WTC11 (cell line): ENCODE data around the gene EPC1. TPM values are rescaled to one million over a fixed set of nuclear protein-coding genes. Genes with fewer than 3 reads are reported as not detected.

Experiments used
- ATAC-seq: fragments of 200-7000 bp; cut with Tn5 transposase; 2 replicates; pipeline ENCODE4 v1.10.0; 2021; ENCODE audit warnings: mild to moderate bottlenecking, moderate library complexity
- CTCF ChIA-PET: fragments of 300-600 bp; sonication (Branson Sonifier 250); formaldehyde crosslinking; loops from one replicate; lab custom pipeline; 2021; ENCODE audit warnings: antibody characterized with exemption; lab: Charles Lee
- POLR2A ChIA-PET: fragments of 350-600 bp; sonication (Branson Sonifier 250); formaldehyde crosslinking; loops from one replicate; lab custom pipeline; 2021; ENCODE audit warnings: antibody characterized with exemption; lab: Charles Lee
- DNase-seq: peaks from one replicate; pipeline ENCODE4 v3.0.0; 2021; ENCODE audit warnings: low spot score
- H3K27ac Mint-ChIP-seq: 2 replicates; pipeline ENCODE4 v1.8.0; 2021; ENCODE audit warnings: mixed read lengths
- H3K27me3 Mint-ChIP-seq: 2 replicates; pipeline ENCODE4 v1.8.0; 2021; ENCODE audit warnings: low read depth, mild to moderate bottlenecking, moderate library complexity, mixed read lengths
- H3K36me3 Mint-ChIP-seq: 2 replicates; pipeline ENCODE4 v1.8.0; 2021; ENCODE audit warnings: mixed read lengths
- H3K4me1 Mint-ChIP-seq: 2 replicates; pipeline ENCODE4 v1.8.0; 2022; ENCODE audit warnings: mixed read lengths
- H3K4me3 Mint-ChIP-seq: 2 replicates; pipeline ENCODE4 v1.8.0; 2021; ENCODE audit warnings: mild to moderate bottlenecking, moderate library complexity, mixed read lengths
- H3K9me3 Mint-ChIP-seq: 2 replicates; pipeline ENCODE4 v1.8.0; 2021; ENCODE audit warnings: mixed read lengths
- CREB1 ChIP-seq: sonication (generic); formaldehyde crosslinking; IDR thresholded peaks from 2 replicates; pipeline ENCODE4 v1.8.0; 2023; ENCODE audit warnings: mild to moderate bottlenecking, missing genetic modification reagents
- GRHL2 ChIP-seq: fragments of 250-450 bp; sonication (Bioruptor Pico); IDR thresholded peaks from 2 replicates; pipeline ENCODE4 v1.8.0; 2022; ENCODE audit warnings: mild to moderate bottlenecking, moderate library complexity; ENCODE audit not compliant: insufficient replicate concordance, severe bottlenecking
- NR2C2 ChIP-seq: sonication (generic); formaldehyde crosslinking; IDR thresholded peaks from 2 replicates; pipeline ENCODE4 v1.8.0; 2022; ENCODE audit warnings: mild to moderate bottlenecking, missing genetic modification reagents
- RELA ChIP-seq: sonication (generic); formaldehyde crosslinking; IDR thresholded peaks from 2 replicates; pipeline ENCODE4 v1.8.1; 2022; ENCODE audit warnings: missing genetic modification reagents, mild to moderate bottlenecking, borderline replicate concordance
- SMAD3 ChIP-seq: sonication (generic); formaldehyde crosslinking; IDR thresholded peaks from 2 replicates; pipeline ENCODE4 v1.8.0; 2022; ENCODE audit warnings: missing genetic modification reagents, mild to moderate bottlenecking, borderline replicate concordance
- SOX15 ChIP-seq: fragments of 250-450 bp; sonication (Bioruptor Pico); IDR thresholded peaks from 2 replicates; pipeline ENCODE4 v1.9.0; 2021; ENCODE audit warnings: mild to moderate bottlenecking
- ZNF121 ChIP-seq: sonication (generic); formaldehyde crosslinking; IDR thresholded peaks from 2 replicates; pipeline ENCODE4 v1.8.0; 2023; ENCODE audit warnings: missing genetic modification reagents
- ZNF416 ChIP-seq: fragments of 250-450 bp; sonication (Bioruptor Pico); IDR thresholded peaks from 2 replicates; pipeline ENCODE4 v1.9.0; 2021; ENCODE audit warnings: mild to moderate bottlenecking, inconsistent platforms
- total RNA-seq: library from RNA; stranded (reverse); gene quantifications from 3 replicates; pipeline ENCODE4 v1.2.3, GENCODE V29; 2021
- TF ChIP-seq, protein P1 (sequence below): fragments of 250-450 bp; sonication (Bioruptor Pico); IDR thresholded peaks from 2 replicates; pipeline ENCODE4 v1.9.0; 2021; ENCODE audit warnings: mild to moderate bottlenecking
- TF ChIP-seq, protein P2 (sequence below): sonication (generic); formaldehyde crosslinking; IDR thresholded peaks from 2 replicates; pipeline ENCODE4 v1.8.1; 2023; ENCODE audit warnings: mild to moderate bottlenecking, moderate library complexity, missing genetic modification reagents
- TF ChIP-seq, protein P3 (sequence below): sonication (generic); formaldehyde crosslinking; IDR thresholded peaks from 2 replicates; pipeline ENCODE4 v1.8.1; 2023; ENCODE audit warnings: mild to moderate bottlenecking, missing genetic modification reagents, moderate library complexity
- TF ChIP-seq, protein P4 (sequence below): fragments of 250-450 bp; sonication (Bioruptor Pico); conservative IDR thresholded peaks from 2 replicates; pipeline ENCODE4 v1.9.0; 2021; ENCODE audit warnings: mild to moderate bottlenecking
- TF ChIP-seq, protein P5 (sequence below): sonication (generic); formaldehyde crosslinking; IDR thresholded peaks from 2 replicates; pipeline ENCODE4 v1.8.0; 2023; ENCODE audit warnings: mild to moderate bottlenecking, missing genetic modification reagents
- TF ChIP-seq, protein P6 (sequence below): sonication (generic); formaldehyde crosslinking; conservative IDR thresholded peaks from 2 replicates; pipeline ENCODE4 v1.8.1; 2023; ENCODE audit warnings: mild to moderate bottlenecking, low read depth, missing genetic modification reagents, moderate library complexity
- TF ChIP-seq, protein P7 (sequence below): sonication (generic); formaldehyde crosslinking; IDR thresholded peaks from 2 replicates; pipeline ENCODE4 v1.8.0; 2023; ENCODE audit warnings: missing genetic modification reagents, mild to moderate bottlenecking, borderline replicate concordance
- TF ChIP-seq, protein P8 (sequence below): sonication (generic); formaldehyde crosslinking; IDR thresholded peaks from 2 replicates; pipeline ENCODE4 v1.8.0; 2022; ENCODE audit warnings: mild to moderate bottlenecking, missing genetic modification reagents

The EPC1 gene
- total RNA-seq, 1 experiment from 2014 or later = 22.5 TPM

DNA sequence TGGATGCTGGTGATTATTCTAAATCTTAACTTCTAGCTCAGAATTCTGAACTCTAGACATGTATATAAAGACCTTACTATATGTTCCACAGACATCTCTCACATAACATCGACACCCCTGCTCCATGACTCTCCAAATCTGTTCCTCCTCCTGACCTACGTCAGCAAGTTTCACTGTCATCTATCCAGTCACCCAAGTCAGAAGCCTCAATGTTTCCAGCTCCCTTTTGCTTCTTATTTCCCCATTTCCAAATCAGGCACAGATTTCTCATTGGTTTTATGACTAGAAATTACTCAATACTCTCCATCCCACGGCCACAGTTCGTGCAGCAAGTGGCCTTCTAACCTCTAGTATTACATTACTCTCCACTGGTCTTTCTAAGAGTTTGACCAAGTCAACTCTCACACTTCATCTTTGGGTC, 28.5 kb downstream of the EPC1 start (continued):
- TF ChIP-seq, protein P1, sequence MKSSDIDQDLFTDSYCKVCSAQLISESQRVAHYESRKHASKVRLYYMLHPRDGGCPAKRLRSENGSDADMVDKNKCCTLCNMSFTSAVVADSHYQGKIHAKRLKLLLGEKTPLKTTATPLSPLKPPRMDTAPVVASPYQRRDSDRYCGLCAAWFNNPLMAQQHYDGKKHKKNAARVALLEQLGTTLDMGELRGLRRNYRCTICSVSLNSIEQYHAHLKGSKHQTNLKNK (CRISPR knock-in tag) = no peak
- TF ChIP-seq, protein P2, sequence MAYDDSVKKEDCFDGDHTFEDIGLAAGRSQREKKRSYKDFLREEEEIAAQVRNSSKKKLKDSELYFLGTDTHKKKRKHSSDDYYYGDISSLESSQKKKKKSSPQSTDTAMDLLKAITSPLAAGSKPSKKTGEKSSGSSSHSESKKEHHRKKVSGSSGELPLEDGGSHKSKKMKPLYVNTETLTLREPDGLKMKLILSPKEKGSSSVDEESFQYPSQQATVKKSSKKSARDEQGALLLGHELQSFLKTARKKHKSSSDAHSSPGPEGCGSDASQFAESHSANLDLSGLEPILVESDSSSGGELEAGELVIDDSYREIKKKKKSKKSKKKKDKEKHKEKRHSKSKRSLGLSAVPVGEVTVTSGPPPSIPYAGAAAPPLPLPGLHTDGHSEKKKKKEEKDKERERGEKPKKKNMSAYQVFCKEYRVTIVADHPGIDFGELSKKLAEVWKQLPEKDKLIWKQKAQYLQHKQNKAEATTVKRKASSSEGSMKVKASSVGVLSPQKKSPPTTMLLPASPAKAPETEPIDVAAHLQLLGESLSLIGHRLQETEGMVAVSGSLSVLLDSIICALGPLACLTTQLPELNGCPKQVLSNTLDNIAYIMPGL (CRISPR knock-in tag) = no peak
- TF ChIP-seq ZNF121 (no peak), SOX15 (no peak), SMAD3 (CRISPR knock-in tag) (no peak), CREB1 (CRISPR knock-in tag) (no peak), NR2C2 (CRISPR knock-in tag) (no peak)
- TF ChIP-seq, protein P3, sequence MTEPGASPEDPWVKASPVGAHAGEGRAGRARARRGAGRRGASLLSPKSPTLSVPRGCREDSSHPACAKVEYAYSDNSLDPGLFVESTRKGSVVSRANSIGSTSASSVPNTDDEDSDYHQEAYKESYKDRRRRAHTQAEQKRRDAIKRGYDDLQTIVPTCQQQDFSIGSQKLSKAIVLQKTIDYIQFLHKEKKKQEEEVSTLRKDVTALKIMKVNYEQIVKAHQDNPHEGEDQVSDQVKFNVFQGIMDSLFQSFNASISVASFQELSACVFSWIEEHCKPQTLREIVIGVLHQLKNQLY (CRISPR knock-in tag) = no peak
- TF ChIP-seq, protein P4, sequence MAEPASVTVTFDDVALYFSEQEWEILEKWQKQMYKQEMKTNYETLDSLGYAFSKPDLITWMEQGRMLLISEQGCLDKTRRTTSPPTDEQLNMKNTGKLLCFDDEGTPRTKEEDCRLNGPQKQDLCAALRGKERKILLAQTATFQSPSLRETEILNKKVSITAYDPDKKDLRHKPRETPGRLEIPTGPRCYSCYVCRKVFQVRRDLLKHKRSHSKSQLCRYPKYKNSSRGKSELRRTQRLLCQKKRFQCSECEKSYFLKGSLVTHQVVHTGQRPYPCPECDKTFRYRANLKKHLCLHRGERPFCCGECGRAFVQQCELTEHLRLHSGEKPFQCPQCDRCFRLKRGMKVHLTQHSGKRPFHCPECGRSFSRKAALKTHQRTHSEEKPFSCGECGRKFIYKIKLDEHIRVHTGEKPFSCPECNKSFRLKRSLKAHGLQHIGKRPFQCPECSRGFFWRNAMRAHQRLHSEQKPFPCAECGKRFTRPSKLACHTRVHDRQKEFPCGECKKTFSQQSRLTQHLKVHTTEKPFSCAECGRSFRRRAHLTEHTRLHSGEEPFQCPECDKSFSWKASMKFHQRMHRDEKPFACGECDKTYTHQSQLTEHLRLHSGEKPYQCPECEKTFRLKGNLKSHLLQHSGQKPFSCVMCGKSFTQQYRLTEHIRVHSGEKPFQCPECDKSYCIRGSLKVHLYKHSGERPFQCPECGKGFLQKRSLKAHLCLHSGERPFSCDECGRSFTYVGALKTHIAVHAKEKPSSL (CRISPR knock-in tag) = no peak

DNA sequence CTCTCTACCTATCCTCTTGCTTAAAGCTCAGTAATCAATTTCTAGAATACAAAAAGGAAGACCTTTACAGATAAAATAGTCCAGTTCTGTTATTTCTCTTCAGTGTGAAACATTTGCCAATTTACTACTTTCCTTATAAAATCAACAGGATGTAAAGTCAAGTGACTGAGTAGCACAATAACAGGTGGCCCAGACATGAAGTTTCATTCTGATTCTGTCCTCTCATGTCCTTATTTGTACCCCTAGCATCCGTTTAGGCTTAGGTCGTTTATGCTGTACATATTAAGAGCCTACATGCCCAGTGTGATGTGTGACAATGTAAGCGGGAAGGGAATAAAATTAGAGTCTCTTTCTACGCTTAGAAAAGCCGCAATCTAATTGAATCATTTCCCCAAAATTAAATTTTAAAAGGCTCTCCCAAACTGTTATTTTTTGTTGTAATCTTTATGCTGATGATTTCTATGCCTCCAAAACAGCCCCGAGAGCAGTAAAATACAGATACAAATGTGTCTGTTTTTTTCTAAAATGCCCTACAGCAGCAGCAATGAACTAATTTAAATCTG, 29.1 kb downstream of the EPC1 start:
- Mint-ChIP-seq H3K4me1 (peaks cover 32% of the 10 kb centered on the region), H3K9me3 (no peaks in the 10 kb centered on the region), H3K27ac (no peak overlapping the region), H3K4me3 (no peak overlapping the region), H3K36me3 (0 out of 2 replicates have a peak, but pooled peaks cover 7% of the 10 kb centered on the region), H3K27me3 (no peaks in the 10 kb centered on the region)
- ATAC-seq (no peak), DNase-seq (no peak)
- CTCF ChIA-PET = interaction anchor here (0.9 kb wide), 1 partner anchor 28 kb away, joined by 4 read pairs; no protein-coding TSS in a partner anchor
- POLR2A ChIA-PET = no interaction called here
- no peak for TF ChIP-seq ZNF416 (CRISPR knock-in tag)
- TF ChIP-seq, protein P5, sequence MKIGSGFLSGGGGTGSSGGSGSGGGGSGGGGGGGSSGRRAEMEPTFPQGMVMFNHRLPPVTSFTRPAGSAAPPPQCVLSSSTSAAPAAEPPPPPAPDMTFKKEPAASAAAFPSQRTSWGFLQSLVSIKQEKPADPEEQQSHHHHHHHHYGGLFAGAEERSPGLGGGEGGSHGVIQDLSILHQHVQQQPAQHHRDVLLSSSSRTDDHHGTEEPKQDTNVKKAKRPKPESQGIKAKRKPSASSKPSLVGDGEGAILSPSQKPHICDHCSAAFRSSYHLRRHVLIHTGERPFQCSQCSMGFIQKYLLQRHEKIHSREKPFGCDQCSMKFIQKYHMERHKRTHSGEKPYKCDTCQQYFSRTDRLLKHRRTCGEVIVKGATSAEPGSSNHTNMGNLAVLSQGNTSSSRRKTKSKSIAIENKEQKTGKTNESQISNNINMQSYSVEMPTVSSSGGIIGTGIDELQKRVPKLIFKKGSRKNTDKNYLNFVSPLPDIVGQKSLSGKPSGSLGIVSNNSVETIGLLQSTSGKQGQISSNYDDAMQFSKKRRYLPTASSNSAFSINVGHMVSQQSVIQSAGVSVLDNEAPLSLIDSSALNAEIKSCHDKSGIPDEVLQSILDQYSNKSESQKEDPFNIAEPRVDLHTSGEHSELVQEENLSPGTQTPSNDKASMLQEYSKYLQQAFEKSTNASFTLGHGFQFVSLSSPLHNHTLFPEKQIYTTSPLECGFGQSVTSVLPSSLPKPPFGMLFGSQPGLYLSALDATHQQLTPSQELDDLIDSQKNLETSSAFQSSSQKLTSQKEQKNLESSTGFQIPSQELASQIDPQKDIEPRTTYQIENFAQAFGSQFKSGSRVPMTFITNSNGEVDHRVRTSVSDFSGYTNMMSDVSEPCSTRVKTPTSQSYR = no peak
- TF ChIP-seq, protein P6, sequence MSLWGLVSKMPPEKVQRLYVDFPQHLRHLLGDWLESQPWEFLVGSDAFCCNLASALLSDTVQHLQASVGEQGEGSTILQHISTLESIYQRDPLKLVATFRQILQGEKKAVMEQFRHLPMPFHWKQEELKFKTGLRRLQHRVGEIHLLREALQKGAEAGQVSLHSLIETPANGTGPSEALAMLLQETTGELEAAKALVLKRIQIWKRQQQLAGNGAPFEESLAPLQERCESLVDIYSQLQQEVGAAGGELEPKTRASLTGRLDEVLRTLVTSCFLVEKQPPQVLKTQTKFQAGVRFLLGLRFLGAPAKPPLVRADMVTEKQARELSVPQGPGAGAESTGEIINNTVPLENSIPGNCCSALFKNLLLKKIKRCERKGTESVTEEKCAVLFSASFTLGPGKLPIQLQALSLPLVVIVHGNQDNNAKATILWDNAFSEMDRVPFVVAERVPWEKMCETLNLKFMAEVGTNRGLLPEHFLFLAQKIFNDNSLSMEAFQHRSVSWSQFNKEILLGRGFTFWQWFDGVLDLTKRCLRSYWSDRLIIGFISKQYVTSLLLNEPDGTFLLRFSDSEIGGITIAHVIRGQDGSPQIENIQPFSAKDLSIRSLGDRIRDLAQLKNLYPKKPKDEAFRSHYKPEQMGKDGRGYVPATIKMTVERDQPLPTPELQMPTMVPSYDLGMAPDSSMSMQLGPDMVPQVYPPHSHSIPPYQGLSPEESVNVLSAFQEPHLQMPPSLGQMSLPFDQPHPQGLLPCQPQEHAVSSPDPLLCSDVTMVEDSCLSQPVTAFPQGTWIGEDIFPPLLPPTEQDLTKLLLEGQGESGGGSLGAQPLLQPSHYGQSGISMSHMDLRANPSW (CRISPR knock-in tag) = no peak
- TF ChIP-seq, protein P7, sequence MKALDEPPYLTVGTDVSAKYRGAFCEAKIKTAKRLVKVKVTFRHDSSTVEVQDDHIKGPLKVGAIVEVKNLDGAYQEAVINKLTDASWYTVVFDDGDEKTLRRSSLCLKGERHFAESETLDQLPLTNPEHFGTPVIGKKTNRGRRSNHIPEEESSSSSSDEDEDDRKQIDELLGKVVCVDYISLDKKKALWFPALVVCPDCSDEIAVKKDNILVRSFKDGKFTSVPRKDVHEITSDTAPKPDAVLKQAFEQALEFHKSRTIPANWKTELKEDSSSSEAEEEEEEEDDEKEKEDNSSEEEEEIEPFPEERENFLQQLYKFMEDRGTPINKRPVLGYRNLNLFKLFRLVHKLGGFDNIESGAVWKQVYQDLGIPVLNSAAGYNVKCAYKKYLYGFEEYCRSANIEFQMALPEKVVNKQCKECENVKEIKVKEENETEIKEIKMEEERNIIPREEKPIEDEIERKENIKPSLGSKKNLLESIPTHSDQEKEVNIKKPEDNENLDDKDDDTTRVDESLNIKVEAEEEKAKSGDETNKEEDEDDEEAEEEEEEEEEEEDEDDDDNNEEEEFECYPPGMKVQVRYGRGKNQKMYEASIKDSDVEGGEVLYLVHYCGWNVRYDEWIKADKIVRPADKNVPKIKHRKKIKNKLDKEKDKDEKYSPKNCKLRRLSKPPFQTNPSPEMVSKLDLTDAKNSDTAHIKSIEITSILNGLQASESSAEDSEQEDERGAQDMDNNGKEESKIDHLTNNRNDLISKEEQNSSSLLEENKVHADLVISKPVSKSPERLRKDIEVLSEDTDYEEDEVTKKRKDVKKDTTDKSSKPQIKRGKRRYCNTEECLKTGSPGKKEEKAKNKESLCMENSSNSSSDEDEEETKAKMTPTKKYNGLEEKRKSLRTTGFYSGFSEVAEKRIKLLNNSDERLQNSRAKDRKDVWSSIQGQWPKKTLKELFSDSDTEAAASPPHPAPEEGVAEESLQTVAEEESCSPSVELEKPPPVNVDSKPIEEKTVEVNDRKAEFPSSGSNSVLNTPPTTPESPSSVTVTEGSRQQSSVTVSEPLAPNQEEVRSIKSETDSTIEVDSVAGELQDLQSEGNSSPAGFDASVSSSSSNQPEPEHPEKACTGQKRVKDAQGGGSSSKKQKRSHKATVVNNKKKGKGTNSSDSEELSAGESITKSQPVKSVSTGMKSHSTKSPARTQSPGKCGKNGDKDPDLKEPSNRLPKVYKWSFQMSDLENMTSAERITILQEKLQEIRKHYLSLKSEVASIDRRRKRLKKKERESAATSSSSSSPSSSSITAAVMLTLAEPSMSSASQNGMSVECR (CRISPR knock-in tag) = no peak
- TF ChIP-seq GRHL2 (CRISPR knock-in tag) = no peak
- TF ChIP-seq, protein P8, sequence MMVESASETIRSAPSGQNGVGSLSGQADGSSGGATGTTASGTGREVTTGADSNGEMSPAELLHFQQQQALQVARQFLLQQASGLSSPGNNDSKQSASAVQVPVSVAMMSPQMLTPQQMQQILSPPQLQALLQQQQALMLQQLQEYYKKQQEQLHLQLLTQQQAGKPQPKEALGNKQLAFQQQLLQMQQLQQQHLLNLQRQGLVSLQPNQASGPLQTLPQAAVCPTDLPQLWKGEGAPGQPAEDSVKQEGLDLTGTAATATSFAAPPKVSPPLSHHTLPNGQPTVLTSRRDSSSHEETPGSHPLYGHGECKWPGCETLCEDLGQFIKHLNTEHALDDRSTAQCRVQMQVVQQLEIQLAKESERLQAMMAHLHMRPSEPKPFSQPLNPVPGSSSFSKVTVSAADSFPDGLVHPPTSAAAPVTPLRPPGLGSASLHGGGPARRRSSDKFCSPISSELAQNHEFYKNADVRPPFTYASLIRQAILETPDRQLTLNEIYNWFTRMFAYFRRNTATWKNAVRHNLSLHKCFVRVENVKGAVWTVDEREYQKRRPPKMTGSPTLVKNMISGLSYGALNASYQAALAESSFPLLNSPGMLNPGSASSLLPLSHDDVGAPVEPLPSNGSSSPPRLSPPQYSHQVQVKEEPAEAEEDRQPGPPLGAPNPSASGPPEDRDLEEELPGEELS = no peak
- TF ChIP-seq RELA (CRISPR knock-in tag) = no peak
